GM18508 (cell line): ENCODE data around the gene USP31.
"Not testable (repeated sequence)": the region's sequence is repeated elsewhere in the genome, so short reads cannot be mapped to it uniquely, and the experiment has no call there.

Source experiments
- ATAC-seq: cut with Tn5 transposase; IDR thresholded peaks from one replicate; pipeline ENCODE4 v1.9.1; 2021; ENCODE audit warnings: moderate number of reproducible peaks; ENCODE audit not compliant: insufficient read depth, unreplicated experiment

USP31 gene

DNA sequence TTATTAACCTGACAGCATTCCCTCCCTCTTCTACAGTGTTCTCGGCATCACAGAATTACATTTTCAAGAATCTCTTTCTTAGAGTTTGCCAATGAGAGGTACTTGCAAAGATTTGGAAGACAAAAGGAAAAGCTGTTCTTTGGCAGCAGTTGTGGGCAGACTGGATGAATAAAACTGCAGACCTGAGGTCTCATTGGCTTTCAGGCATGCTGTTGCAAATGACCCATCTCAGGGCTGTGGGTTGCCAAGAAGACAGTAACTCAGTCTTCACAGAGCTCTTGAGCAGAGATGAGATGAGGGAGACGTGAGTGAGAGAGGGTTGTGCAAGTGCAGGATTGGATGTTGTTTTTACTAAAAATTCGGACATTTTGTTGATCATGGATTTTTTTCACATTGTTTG lies 11.3 kb upstream of the USP31 start:
- no peak for ATAC-seq

DNA sequence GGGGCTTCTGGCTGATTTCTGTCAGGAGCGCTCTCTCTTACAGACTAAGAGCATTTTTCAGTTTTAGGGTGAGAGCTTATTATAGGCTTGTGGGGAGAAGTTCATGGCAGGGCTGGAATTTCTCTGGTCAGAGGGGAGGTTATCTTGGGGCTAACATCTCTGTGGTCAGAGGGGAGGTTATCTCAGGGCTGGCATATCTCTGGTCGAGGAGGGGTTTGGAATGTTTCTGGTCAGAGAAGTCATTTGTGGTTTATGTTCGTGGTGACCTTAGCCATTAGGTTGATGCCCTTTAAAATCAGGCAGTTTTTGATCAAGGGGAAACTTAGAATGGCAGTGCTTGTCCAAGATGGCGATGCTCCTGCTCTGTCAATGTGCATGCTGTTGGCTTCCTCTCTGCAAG lies 10.8 kb upstream of the USP31 start:
- ATAC-seq: no peak

DNA sequence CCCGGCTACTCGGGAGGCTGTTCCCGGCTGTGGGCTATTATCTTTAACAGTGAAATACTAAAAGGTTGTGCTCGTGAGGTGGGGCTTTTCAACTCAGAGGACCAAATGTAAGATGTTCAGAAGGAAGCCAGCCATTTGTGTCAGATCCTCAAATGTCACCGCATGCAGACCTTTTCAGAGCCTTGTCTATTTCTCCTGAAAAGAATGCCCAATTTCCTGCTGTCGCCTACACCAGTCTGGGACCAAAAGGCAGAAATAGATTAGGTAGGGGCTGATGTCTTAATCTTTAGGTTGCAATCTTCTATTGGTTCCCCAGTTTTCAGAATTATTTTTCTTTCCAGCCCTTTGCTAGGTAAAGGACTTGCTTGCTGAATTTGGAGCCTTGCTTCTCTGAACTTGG lies 8.9 kb upstream of the USP31 start:
- no peak for ATAC-seq

DNA sequence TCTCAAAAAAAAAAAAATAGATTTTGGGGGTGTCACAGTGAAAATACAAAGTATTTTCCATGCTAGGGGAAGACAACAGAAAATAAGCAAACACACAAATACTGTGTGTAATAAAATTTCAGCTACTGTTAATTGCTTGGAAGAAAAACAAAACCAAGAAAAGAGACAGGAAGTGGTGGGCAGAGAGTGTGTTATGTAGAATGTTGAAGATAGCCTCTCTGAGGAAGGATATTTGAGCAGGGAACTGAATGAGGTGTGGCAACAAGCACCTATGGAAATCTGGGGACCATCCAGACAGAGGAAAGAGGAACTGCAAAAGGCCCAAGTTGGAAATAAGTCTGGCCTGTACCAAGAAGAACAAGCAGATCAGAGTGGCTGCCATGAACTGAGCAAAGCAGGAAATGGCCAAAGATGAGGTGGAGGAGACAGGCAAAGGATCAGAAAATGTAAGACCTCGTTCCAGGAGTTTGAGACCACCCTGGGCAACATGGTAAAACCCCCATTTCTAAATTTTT lies 7.8 kb upstream of the USP31 start:
- no peak for ATAC-seq

DNA sequence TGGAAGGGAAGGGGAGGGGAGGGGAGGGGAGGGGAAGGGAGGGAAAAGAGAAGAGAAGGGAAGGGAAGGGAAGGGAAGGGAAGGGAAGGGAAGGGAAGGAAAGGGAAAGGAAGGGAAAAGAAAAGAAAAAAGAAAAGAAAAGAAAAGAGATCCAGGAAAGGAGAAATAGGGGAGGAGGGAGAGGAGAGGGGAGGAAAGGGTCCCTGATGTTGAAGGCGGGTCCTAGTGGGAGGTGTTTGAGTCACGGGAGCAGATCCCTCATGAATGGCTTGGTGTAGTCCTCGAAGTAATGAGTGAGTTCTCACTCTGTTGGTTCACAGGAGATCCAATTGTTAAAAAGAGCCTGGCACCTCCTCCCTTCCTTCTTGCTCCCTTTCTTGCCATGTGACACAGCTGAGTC lies 6.9 kb upstream of the USP31 start:
- no peak for ATAC-seq

DNA sequence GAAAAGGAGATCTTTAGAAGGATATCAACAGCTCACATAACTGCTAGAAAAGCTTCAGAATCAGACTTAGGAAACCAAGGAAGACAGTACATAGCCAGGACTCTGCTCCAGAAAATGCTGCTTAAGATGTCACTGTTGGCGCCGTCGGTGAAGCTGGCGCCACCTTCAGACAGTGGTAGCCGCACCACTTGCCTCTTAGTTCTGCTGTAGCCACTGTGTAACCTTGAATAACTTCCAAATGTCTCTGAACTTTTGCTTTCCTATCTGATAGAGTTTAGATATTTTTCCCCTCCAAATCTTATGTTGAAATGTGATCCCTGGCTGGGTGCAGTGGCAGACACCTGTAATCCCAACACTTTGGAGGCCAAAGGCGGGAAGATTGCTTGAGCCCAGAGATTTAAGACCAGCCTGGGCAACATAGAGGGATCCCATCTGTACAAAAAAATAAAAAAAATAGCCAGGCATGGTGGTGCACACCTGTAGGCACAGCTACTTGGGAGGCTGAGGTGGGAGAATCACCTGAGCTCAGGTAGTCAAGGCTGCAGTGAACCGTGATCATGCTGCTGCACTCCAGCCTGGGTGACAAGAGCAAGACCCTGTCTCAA lies 6.3 kb upstream of the USP31 start:
- ATAC-seq: no peak

DNA sequence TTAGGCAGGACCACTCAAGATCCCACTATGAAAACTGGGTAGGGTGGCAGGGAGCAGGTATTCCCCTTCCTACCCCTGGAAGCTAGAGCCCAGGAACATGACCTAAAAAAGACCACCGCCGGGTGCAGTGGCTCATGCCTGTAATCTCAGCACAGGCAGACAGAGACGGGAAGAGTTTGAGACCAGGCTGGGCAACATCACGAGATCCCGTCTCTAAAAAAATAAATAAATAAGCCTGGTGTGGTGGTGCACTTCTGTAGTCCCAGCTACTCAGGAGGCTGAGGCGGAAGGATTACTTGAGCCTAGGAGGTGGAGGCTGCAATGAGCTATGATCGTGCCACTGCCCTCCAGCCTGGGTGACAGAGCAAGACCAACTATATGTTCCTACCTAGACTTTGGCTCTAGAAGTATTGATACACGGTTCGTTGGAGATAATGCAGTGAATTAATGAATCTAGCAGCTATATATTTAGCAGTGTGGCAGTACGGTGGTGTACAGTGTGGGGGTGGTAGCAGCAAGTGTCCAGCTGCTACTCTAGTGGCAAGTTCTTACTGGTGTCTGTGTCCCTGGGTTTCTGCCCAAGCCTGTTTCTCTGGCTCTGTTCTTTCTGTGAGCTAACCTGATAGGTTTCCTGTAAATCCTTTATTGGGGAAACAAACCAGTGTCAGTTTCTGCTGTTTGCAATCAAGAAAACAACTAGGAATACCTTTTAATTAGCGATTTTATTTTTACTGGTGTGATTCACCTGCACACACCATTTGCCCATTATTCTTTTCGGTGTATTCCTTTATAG lies 3.3 kb upstream of the USP31 start:
- no peak for ATAC-seq

DNA sequence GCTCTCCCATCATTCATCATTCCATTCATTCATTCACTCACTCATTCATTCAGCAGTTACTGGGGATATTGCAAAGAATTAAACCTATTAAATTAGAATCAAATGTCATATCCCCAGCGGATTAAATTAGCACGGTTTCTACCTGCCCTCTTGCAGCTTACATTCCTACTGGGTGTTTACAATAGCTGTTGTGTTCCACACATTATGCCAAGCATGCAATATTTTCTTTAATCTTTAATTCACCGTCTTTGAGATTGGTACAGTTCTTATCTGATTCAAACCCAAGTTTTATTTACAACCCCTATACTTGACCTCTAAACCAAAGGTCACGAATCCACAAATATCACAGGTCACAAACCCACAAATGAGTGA lies 727 bp upstream of the USP31 start:
- no peak for ATAC-seq

DNA sequence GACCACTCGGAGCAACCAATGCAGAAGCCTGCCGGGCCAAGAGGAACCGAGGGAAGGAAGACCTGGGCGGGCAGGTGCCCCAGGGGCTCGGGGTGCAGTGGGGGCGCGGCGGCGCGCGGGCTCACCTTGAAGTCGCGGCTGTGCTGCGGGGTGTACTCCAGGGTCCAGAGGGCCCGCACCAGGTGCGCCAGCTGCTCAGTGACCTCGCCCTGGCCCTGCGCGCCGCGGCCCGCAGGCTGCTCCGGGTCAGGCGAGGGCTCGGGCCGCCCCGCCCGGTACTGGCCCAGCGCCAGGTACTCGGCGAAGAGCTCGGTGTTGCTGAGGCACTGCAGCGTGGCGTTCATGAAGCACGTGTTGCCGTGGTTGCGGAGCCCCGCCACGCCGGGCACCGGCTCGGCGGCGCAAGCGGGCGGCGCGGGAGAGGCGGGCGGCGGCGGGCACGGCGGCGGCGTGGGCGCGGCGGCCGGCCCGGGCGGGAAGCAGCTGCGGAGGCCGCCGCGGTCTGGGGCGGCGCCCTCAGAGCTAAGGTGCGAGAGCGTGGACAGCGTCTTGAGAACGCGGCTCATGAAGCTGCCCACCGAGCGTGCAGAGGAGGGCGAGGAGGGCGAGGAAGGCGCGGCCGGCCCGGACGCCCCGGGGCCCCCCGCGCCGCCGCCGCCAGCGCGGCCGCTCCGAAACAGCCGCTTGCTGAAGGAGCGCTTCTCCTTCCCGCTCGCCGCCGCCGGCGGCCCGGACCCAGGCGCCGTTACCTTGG lies 562 bp downstream of the USP31 start:
- ATAC-seq: no peak

DNA sequence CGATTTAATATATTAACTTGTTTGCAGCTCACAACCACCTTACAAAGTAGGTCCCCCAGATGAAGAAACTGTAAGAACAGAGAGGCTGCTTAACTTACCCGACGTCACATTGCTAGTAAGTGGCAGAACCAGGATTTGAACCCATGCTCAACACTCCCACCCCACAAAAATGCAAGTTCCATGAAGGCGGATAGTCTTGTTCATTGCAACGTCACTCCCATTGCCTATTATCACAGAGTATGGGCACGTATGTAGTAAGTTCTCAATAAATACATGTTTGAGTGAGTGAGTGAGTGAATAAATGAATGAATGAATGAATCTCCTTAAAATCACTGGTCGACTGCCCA lies 1.1 kb downstream of the USP31 start:
- no peak for ATAC-seq

DNA sequence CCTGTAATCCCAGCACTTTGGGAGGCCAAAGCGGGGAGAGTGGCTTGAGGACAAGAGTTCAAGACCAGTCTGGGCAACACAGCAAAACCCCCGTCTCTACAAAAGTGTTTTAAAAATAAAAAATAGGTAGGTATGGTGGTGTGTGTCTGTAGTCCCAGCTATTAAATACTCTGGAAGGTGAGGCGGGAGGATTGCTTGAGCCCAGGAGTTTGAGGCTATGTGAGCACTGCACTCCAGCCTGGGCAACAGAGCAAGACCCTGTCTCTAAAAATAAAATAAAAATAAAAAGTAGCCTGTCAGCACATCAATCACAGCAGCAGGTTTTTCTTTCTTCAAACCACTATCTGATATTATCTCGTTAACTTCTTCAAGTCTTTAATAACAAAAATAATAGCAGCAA lies 1.6 kb downstream of the USP31 start:
- no peak for ATAC-seq

DNA sequence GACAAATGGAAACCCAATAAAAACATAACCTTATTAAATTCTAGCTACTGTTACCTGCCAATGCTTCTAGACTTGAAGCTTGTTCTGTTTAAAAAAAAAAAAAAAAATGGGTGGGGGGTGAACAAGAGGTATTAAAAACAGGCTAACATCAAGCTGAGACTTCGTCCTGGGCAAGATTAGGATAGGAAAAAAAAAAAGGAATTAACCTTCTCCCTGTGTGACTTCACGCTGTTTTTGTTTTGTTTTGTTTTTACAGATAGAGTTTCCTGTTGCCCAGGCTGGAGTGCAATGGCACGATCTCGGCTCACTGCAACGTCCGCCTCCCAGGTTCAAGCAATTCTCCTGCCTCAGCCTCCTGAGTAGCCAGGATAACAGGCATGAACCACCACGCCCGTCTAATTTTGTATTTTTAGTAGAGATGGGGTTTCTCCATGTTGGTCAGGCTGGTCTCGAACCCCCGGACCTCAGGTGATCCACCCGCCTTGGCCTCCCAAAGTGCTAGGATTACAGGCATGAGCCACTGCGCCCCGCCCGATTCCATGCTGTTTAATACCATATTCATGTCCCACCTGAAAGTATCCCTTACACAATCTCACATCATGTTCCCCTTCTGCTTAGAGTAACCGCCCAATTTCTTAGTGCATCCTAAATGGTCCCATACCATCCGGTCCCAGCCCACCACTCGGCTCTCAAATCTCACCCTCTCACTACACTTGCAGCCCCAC lies 2.2 kb downstream of the USP31 start:
- ATAC-seq: no peak

DNA sequence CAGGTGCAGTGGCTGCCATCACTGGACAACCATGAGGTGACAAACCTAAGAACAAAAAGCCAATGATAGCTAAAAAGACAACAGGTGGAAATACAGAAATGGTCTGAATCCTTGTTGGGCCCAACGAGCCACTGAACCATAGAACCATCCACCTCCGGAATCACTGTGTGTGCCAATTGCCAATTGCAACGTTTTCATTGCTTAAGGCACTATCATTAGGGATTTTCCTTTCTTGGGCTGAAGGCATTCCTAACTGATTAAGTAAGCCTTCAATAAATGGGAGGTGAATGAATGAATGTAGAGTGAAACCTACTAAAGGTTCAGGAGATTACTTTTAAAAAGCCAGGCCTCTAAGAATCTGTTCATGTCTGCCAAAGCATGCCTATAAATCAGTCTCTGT lies 3.6 kb downstream of the USP31 start:
- ATAC-seq: no peak

DNA sequence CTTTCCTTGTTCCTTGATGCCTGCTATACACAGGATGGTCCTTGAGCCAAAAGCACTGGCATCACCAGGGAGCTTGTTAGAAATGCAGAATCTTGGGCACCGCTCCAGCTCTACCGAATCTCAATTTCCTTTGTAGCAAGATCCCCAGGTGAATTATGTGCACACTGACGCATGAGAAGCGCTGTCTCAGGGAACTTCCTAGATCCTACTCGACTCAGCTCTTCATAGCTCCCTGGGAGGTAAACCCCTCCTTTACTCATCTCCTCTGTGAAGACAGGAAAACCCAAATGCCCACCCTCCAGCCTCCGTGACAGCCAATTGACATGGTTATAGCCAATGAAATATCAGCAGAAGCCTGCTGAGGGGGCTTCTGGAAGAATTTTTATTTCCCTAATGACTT lies 4.1 kb downstream of the USP31 start:
- ATAC-seq: no peak

DNA sequence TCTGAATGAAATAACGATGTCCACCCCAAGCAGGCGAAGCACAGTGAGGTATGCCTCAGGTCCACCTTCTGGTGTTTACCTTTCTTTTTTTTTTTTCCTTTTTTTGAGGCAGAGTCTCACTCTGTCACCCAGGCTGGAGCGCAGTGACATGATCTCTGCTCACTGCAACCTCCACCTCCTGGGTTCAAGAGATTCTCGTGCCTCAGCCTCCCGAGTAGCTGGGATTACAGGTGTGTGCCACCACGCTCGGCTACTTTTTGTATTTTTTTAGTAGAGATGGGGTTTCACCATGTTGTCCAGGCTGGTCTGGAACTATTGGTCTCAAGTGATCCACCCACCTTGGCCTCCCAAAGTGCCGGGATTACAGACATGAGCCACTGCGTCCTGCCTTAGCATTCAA lies 4.9 kb downstream of the USP31 start:
- ATAC-seq: not testable (repeated sequence)

DNA sequence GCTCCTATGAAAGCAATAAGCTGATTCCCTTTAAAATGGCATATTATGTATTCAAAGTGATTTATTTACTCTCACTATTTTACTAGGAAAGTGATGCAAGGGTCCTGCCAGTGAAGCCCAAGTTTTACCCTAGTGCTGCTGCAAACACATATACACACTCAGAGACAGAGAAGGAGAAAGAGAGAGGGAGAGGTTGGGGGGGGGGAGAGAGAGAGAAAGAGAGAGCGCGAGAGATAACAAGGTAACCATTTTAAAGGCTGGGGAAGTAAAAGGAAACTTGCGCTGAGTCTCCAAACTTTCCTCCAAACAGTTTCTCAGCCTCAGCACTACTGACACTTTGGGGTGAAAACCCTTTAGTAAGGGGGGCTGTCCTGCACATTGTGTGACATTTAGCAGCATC lies 5.9 kb downstream of the USP31 start:
- no peak for ATAC-seq

DNA sequence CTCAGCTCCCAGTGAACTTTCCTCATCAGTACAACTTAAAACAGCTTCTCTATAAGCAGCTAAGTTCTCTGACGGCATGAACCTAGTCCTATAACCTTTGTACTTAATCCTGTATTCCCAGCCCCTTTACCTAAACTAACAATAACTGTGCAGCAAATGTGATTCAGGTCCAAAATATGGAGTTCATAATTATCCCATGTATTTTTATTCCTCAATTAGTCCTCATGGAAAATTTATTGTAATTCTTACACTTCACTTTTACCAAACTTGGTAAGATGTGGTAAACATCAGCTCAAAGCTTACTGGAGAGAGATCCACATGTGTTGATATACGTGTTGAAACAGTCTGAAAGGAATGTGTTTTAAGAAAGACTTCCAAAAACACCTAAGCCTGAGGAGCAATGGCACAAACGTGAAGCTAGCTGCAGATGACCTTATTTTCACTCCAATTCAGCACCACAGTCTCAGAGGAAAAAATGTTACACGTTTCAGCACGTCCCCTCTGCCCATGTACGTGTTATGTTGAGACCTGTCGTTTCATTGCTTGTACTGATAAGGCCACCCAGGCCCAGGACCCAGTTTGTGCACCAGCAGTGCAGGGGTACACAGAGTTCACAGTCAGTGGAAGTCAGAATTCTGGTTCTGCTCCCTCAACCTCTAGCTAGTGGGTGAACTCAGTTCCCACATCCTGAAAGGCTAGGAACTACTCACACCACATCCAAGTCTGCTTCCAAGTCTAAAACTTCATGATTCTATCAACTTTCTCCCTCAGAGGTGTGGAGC lies 7.1 kb downstream of the USP31 start:
- ATAC-seq: no peak

DNA sequence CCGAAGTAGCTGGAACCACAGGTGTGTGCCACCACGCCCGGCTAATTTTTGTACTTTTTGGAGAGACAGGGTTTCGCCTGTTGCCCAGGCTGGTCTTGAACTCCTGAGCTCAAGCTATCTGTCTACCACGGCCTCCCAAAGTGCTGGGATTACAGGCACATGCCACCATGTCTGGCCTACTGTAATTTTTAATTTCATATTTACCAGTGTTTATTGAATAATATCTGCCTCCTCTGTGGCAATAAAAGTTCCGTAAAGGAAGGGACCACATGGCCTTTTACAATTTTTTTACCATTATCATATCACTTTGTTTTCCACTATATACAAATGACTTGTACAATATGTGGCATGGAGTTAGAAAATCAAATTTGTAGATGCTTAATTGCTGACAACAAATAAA lies 7.8 kb downstream of the USP31 start:
- ATAC-seq: no peak

DNA sequence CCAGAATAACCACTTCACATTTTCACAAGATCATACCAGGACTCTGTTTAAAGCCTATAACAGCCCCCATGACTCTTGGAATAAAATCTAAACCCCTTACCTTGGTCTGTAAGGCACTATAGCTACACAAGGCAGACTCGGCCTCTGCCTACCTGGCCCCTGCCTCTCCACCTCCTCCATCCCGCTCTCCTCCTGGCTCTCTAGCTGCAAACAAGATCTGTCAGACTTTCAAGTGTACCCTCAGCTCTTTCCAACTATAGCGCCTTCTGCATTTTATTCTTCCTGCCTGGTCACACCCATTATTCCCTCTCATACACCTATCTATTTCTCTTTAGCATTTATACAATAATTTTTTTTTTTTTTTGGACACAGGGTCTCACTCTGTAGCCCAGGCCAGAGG lies 8.2 kb downstream of the USP31 start:
- no peak for ATAC-seq

DNA sequence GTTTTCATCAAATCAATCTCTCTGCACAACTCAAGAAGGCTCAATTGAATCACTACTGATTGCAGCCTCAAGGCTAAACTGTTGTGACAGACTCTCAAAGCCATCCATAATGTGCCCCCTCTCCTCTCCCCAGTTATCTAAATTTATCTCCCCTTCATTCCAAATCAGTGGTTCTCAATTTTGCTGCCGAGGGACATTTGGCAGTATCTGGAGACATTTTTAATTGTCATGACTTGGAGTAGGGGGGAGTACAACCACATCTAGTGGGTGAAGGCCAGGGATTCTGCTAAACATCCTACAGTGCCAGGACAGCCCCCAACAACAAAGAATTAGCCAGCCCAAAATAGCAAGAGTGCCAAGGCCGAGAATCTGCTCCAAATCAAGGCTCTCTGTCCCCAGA lies 9.1 kb downstream of the USP31 start:
- ATAC-seq: no peak
